T-helper 22 cell (primary cell): ENCODE data around the gene FBXO7.
"Not testable (repeated sequence)": the region's sequence is repeated elsewhere in the genome, so short reads cannot be mapped to it uniquely, and the experiment has no call there.

Experiments used
- DNase-seq: peaks from one replicate; pipeline ENCODE4 v3.0.0-alpha.2; 2020; ENCODE audit warnings: low read depth

FBXO7 gene

GRCh38 chr22:32474635-32475467 is at the start of gene FBXO7:
FBXO7 (plus strand) TSS chr22:32474811; CDS start chr22:32475003, 192 bp downstream.
- DNase-seq = peak; percentile 73

GRCh38 chr22:32426881-32427280 is 47.7 kb upstream of the FBXO7 start:
- DNase-seq = no peak

GRCh38 chr22:32430352-32430751 is 44.3 kb upstream of the FBXO7 start:
- no peak for DNase-seq

- no peak for DNase-seq
These were observed 30.5 kb upstream of the FBXO7 start for GRCh38 chr22:32444068-32444467.

GRCh38 chr22:32446321-32446720 is 28.3 kb upstream of the FBXO7 start:
- DNase-seq = no peak

- DNase-seq = no peak
These were observed 25.6 kb upstream of the FBXO7 start for GRCh38 chr22:32448980-32449379.

GRCh38 chr22:32457031-32457430 is 17.6 kb upstream of the FBXO7 start:
- no peak for DNase-seq

GRCh38 chr22:32462452-32462851 is 12.2 kb upstream of the FBXO7 start:
- DNase-seq = no peak

GRCh38 chr22:32465661-32466060 is 8.9 kb upstream of the FBXO7 start:
- DNase-seq = no peak

- no peak for DNase-seq
These were observed 8.1 kb upstream of the FBXO7 start for GRCh38 chr22:32466496-32466895.

GRCh38 chr22:32469799-32470212 is 4.8 kb upstream of the FBXO7 start:
- no peak for DNase-seq

- DNase-seq = peak; percentile 1
These were observed 1.1 kb upstream of the FBXO7 start for GRCh38 chr22:32473388-32473952.

- no peak for DNase-seq
These were observed 928 bp downstream of the FBXO7 start for GRCh38 chr22:32475468-32476010.

GRCh38 chr22:32476281-32477195 is 1.9 kb downstream of the FBXO7 start:
- no peak for DNase-seq

- DNase-seq = no peak
These were observed 3.0 kb downstream of the FBXO7 start for GRCh38 chr22:32477596-32477995.

GRCh38 chr22:32478552-32478951 is 3.9 kb downstream of the FBXO7 start:
- not testable (repeated sequence) for DNase-seq

GRCh38 chr22:32478994-32479393 is 4.4 kb downstream of the FBXO7 start:
- DNase-seq = no peak

GRCh38 chr22:32480238-32480637 is 5.6 kb downstream of the FBXO7 start:
- DNase-seq = no peak

GRCh38 chr22:32482708-32483107 is 8.1 kb downstream of the FBXO7 start:
- DNase-seq = no peak

- no peak for DNase-seq
These were observed 12.2 kb downstream of the FBXO7 start for GRCh38 chr22:32486656-32487390.

GRCh38 chr22:32487461-32487860 is 12.8 kb downstream of the FBXO7 start:
- DNase-seq = no peak

GRCh38 chr22:32489377-32489776 is 14.8 kb downstream of the FBXO7 start:
- no peak for DNase-seq
